ENCODE results near the gene HHIPL1. TPM values are rescaled to one million over a fixed set of nuclear protein-coding genes. Genes with fewer than 3 reads are reported as not detected.

HHIPL1 gene
- total RNA-seq, 1 experiment from 2014 or later, result not detected

GRCh38 chr14:99674776-99675381, 29.9 kb downstream of the HHIPL1 start:
- H3K4me3 Mint-ChIP-seq (ENCODE audit: low read depth, unreplicated experiment), result no peak overlapping the region
- intact Hi-C loops (cut with micrococcal nuclease; ENCODE audit: unreplicated experiment), result no loop called here
- H3K27me3 Mint-ChIP-seq (ENCODE audit: unreplicated experiment), result peaks cover 27% of the 10 kb centered on the region
- BruUV-seq (replicated peaks), result no TSS peak
- DNase-seq, result no peak
- no peaks in the 10 kb centered on the region for H3K36me3 Mint-ChIP-seq (ENCODE audit: insufficient read depth, unreplicated experiment)
- H3K4me1 Mint-ChIP-seq (ENCODE audit: low read depth, unreplicated experiment), result no peaks in the 10 kb centered on the region
- CTCF ChIA-PET, result no interaction called here
- no peaks in the 10 kb centered on the region for H3K9me3 Mint-ChIP-seq (ENCODE audit: low read depth, unreplicated experiment)
- TF ChIP-seq CTCF (IDR thresholded peaks at IDR 0.05; ENCODE audit: unreplicated experiment), result no peak
- H3K27ac Mint-ChIP-seq (ENCODE audit: unreplicated experiment), result no peak overlapping the region

GRCh38 chr14:99675382-99675835, 30.5 kb downstream of the HHIPL1 start:
- Mint-ChIP-seq H3K27me3 (ENCODE audit: unreplicated experiment) (peaks cover 22% of the 10 kb centered on the region), H3K9me3 (ENCODE audit: low read depth, unreplicated experiment) (no peaks in the 10 kb centered on the region), H3K4me3 (ENCODE audit: low read depth, unreplicated experiment) (no peak overlapping the region), H3K27ac (ENCODE audit: unreplicated experiment) (no peak overlapping the region), H3K36me3 (ENCODE audit: insufficient read depth, unreplicated experiment) (no peaks in the 10 kb centered on the region), H3K4me1 (ENCODE audit: low read depth, unreplicated experiment) (no peaks in the 10 kb centered on the region)
- no peak for TF ChIP-seq CTCF (IDR thresholded peaks at IDR 0.05; ENCODE audit: unreplicated experiment)
- no peak for DNase-seq
- no TSS peak for BruUV-seq (replicated peaks)
- CTCF ChIA-PET, result no interaction called here
- intact Hi-C loops (cut with micrococcal nuclease; ENCODE audit: unreplicated experiment), result no loop called here

GRCh38 chr14:99675951-99676350, 31.0 kb downstream of the HHIPL1 start:
- intact Hi-C loops (cut with micrococcal nuclease; ENCODE audit: unreplicated experiment), result no loop called here
- Mint-ChIP-seq H3K9me3 (ENCODE audit: low read depth, unreplicated experiment) (no peaks in the 10 kb centered on the region), H3K4me3 (ENCODE audit: low read depth, unreplicated experiment) (no peak overlapping the region), H3K27ac (ENCODE audit: unreplicated experiment) (no peak overlapping the region), H3K27me3 (ENCODE audit: unreplicated experiment) (peaks cover 16% of the 10 kb centered on the region), H3K4me1 (ENCODE audit: low read depth, unreplicated experiment) (no peaks in the 10 kb centered on the region), H3K36me3 (ENCODE audit: insufficient read depth, unreplicated experiment) (no peaks in the 10 kb centered on the region)
- BruUV-seq (replicated peaks), result no TSS peak
- no peak for TF ChIP-seq CTCF (IDR thresholded peaks at IDR 0.05; ENCODE audit: unreplicated experiment)
- CTCF ChIA-PET, result no interaction called here
- DNase-seq, result no peak

- DNase-seq, result no peak
- no peak for TF ChIP-seq CTCF (IDR thresholded peaks at IDR 0.05; ENCODE audit: unreplicated experiment)
- Mint-ChIP-seq H3K4me1 (ENCODE audit: low read depth, unreplicated experiment) (no peaks in the 10 kb centered on the region), H3K9me3 (ENCODE audit: low read depth, unreplicated experiment) (no peaks in the 10 kb centered on the region), H3K36me3 (ENCODE audit: insufficient read depth, unreplicated experiment) (no peaks in the 10 kb centered on the region), H3K27ac (ENCODE audit: unreplicated experiment) (no peak overlapping the region), H3K27me3 (ENCODE audit: unreplicated experiment) (peaks cover 9% of the 10 kb centered on the region), H3K4me3 (ENCODE audit: low read depth, unreplicated experiment) (no peak overlapping the region)
- intact Hi-C loops (cut with micrococcal nuclease; ENCODE audit: unreplicated experiment), result no loop called here
- no TSS peak for BruUV-seq (replicated peaks)
- CTCF ChIA-PET, result no interaction called here
These were observed 31.7 kb downstream of the HHIPL1 start for GRCh38 chr14:99676657-99677056.
